ENCODE measurements around the gene AP5Z1.

DNA sequence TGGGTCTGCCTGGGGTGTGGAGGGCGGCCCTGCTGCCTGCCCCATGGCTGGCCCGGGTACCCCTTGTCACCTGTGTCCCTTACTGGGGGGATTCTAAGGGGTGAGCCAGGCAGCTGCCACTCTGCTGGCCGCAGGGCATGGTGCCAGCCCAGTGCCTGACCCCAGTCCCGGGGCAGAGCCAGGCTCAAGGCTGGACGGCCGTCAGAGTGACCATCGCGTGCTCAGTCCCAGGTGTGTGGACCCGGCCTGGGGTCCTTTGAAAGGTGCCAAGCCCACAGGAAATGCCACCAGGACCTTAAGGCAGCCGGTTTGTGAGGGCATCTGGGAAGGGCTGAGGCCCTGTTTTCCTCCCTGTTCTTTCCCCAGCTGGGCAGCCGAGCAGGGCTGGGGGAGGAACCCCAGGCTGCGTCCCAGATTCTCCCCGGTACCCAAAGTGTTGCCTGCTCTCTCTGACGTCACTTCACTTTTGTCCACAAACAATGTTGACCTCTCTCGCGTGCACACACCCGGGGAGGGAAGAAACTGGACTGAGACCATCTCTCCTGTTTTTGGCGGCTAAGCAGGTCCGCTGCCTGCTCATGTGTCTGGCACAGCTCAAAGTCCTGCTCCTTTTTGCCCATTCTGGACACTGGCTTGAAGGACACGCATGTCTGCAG is 48.8 kb downstream of the AP5Z1 start:
- TF ChIP-seq, protein P1, sequence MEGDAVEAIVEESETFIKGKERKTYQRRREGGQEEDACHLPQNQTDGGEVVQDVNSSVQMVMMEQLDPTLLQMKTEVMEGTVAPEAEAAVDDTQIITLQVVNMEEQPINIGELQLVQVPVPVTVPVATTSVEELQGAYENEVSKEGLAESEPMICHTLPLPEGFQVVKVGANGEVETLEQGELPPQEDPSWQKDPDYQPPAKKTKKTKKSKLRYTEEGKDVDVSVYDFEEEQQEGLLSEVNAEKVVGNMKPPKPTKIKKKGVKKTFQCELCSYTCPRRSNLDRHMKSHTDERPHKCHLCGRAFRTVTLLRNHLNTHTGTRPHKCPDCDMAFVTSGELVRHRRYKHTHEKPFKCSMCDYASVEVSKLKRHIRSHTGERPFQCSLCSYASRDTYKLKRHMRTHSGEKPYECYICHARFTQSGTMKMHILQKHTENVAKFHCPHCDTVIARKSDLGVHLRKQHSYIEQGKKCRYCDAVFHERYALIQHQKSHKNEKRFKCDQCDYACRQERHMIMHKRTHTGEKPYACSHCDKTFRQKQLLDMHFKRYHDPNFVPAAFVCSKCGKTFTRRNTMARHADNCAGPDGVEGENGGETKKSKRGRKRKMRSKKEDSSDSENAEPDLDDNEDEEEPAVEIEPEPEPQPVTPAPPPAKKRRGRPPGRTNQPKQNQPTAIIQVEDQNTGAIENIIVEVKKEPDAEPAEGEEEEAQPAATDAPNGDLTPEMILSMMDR (IDR thresholded peaks at IDR 0.05): no peak
- TF ChIP-seq POLR2A (IDR thresholded peaks at IDR 0.05): no peak

Data from adrenal gland (tissue), 5 donors.